GM19324 (cell line): ENCODE data around the gene DYRK1B.
"Not testable (repeated sequence)": the region's sequence is repeated elsewhere in the genome, so short reads cannot be mapped to it uniquely, and the experiment has no call there.

Experiments
- ATAC-seq: cut with Tn5 transposase; IDR thresholded peaks from one replicate; pipeline ENCODE4 v1.9.1; 2021; ENCODE audit warnings: mild to moderate bottlenecking, moderate library complexity; ENCODE audit not compliant: unreplicated experiment, low FRiP score

DYRK1B gene

DNA sequence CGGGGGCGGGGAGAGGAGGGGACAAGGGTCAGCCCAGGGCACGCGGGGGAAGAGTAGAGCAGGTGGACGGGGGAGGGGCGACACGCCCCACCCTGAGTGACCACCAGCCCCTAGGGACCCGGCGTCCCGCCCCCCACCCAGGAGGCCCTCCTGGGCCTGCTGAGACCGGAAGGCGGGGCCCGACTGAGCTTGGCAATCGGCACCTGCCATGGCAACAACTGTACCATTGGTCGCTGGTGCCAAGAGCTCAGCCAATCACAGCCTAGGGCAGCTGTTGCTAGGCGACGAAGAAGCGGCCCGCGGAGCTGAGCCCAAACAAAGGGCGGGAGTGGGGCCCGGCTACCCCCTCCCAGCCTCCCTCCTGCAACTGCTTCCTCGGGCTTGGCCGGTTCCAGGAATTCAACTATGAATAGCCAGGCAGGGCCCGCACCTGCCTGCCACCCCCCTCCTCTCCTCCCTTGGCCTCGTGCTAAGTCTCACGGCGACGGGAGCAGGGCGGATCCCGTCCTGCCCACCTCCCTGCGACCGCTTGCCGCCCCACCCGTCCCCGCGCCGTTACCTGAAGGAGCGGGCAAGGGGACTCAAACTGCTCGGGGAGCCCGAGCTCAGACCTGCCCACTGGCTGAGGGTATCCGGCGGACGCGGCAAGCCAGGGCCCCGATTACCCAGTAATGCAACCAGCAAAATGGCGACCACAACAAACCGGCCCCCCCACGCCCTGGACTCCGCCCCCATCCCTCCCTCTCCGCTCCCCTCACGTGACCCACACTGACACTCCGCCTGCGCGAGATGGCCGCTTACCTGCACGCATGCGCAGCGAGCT lies at the start of gene DYRK1B:
DYRK1B (minus strand) TSS at position 699 of the 823 bp plus-strand sequence. CDS start 2,295 bp downstream, outside the sequence.
- ATAC-seq: peak; percentile 88

DNA sequence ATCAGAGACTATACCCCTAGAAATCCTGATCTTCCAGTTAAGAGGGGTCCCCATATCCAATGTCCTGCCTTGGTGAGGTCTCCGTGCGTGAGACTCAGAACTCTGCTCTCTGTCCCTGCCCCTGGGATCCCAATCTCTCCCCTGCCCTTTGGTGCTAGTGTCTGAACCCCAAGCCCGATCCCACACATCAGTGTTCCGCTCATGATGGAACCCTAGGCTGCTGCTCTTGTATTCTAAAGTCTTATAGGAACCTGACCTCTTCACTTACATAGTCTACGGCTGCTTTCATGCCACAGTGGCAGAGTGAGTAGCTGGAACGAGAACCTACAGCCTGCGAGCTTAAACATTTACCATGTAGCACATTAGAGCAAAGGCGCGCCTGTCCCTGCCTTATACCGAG lies 48.7 kb upstream of the DYRK1B start:
- not testable (repeated sequence) for ATAC-seq

DNA sequence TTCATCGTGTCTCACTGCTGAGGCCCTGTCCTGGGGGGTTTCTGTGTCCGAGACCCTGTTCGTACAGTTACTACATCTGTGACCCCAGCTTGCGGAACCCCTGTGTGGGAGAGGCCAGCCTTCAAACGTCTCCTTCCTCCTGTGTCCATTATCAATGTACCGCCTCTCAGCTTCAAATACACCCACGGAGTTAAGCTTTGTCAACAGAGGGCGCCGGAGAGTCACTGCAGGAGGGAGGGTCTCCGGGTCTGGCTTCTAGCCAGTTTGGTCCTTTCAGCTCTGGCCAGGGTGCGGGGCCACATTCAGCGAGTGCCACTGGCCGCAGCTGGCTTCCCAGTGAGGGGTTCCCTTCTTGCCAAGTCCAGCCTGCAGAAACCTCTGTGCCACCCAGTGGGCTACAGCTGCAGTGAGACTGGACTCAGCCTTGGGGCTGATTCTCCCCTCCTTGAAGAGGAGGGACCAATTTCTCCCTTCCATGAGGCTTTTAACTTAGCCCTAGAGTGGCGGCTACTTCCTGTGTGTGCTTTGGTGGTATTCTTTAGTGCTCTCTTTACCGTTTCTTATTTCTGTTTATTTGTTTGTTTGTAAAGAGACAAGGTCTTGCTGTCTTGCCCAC lies 47.6 kb upstream of the DYRK1B start:
- not testable (repeated sequence) for ATAC-seq

DNA sequence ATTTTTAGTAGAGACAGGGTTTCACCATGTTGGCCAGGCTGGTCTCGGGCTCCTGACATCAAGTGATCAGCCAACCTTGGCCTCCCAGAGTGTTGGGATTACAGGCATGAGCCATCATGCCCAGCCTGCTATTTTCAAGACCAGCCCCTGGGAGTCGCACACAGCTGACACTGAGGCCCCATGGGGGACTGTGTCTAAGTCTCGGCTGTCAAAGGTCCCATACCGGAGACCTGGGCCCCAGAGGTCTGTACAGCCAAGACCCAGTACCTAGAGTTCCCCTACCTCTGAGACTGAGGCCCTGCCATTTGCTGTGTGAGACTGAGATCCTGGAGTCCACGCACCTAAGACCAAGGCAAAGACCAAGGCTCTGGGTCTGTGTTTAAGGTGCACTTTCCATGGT lies 46.3 kb upstream of the DYRK1B start:
- not testable (repeated sequence) for ATAC-seq

DNA sequence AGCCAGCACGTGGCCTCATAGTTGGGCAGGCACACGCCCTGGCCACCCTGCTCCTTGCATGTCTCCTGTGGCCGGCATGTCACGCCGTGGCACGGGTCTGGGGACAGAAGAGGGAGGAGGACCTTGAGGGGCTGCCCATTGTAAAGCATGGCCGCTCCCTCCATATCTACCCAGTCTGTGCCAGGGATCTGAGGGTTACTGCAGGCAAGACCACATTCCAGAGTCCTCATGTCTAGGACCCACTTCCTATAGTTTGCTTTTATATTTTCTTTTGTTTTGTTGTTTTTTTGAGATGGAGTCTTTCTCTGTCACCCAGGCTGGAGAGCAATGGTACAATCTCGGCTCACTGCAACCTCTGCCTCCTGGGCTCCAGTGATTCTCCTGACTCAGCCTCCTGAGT lies 45.8 kb upstream of the DYRK1B start:
- not testable (repeated sequence) for ATAC-seq

DNA sequence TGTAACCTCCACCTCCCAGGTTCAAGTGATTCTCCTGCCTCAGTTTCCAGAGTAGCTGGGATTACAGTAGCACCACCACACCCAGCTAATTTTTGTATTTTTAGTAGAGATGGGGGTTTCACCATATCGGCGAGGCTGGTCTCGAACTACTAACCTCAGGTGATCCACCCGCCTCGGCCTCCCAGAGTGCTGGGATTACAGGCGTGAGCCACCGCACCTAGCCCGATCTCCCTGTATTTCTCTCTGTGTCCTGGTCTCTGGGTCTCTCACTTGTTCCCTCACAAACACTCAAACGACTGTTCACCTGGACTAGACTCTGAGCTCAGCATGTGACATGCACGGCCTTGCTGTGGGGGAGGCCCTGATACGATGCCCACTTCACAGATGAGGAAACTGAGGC lies 44.9 kb upstream of the DYRK1B start:
- ATAC-seq: not testable (repeated sequence)

DNA sequence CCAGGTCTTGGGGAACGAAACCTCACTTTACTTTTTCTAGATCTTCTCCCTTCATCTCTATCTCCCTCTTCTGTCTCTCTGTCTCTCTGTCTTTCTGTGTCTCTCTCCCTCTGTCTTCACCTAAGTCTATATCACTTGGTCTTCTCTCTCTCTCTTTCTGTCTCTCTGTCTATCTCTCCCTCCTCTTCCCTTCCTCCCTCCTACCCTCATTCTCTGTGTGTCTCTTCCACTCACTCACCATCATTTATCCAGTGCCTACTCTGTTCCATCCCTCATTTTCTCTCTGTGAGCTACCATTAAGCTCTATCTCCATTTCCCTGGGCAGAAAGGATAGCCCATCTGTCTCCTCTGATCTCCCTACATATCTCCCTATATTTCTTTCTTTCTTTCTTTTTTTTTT lies 44.4 kb upstream of the DYRK1B start:
- ATAC-seq: no peak

DNA sequence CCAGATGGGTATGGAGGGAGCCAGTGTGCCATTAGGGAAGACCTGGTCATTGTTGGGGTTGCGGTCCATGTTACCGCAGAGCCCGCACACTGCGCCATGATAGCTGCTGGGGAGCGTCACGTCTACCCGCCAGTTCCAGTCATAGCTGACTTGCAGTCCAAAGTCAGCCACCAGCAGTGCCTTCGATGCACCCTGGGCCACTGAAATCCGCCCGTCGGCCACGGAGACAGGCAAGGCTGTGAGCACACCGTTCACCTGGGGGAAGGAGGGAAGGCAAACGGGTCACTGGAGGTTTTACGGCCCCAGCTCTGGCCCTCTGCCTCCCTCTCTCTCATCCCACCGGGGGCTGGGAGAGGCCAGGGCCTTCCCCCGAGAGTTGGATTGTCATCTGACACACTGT lies 44.0 kb upstream of the DYRK1B start:
- not testable (repeated sequence) for ATAC-seq

DNA sequence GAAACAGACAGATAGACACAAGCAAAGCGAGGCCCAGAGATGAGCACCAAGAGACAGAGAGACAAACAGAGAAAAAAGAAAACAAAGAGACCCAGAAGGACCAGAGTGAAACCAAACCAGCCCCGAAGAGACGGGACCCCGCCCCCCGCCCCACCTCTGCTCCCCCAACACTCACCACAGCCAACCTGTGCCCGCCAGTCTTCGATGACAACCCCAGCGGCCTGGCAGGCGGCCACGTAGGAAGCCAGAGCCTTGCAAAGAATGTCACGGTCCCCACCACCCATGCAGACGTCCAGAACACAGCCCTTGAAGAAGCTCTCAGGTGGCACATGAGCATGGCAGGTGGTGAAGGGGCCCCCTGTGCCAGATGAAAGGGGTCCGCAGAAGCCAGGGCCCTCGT lies 43.5 kb upstream of the DYRK1B start:
- not testable (repeated sequence) for ATAC-seq

DNA sequence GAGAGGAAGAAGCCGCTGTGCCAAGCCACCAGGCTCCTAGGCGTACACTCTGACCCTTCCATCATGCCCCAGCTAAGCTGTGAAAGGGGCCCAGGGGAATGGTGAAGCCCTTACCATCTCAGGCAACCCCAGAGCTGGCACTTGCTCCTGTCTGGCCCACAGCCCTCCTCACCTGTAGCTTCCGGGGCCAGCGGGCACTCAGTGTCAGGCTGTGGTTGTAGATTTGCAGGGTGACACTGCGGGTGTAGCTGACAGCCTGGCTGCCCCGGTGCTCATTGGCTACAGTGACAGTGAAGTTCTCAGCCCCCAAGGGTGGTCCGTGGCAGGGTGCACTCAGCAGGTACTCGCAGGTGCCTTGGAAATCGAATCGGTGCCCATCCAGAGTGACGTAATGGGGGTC lies 42.5 kb upstream of the DYRK1B start:
- ATAC-seq: not testable (repeated sequence)

DNA sequence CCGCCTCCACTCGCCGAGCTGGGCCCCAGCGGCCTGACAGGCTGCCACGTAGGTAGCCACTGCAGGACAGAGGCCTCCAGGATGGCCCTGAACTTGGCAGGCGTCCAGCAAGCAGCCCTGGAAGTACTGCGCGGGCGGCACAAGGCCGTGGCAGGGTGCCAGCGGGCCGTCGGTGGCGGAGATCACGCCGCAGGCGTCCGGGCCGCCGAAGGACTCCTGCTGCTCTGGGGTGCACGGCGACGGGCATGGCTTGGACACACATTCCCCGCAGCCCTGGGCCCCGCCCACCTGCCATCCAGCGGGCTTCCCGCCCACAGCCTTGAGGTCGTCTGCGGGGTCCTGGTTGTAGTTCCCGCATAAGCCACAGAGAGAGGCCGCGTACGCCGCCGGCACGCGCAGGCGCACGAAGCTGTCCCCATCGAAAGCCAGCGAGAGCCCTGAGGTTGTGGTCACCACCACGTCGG lies 41.5 kb upstream of the DYRK1B start:
- not testable (repeated sequence) for ATAC-seq

DNA sequence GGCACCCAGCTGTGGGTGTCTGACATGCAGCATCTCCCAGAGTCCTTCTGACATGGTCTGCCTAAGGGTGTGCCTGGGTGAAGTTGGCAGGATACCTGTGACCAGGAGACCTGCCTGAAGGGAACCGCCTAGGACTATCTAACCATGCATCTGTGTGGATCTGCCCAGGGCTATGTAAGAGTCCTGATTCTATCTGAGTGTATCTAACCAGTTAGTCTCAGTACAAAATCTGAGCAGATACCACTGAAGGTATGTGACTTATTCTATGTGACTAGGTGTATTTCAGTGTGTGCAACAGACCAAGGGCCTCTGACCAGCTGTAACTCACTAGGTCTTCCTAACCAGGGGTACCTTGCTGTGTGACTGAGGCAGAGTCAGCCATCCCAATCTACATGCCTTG lies 40.4 kb upstream of the DYRK1B start:
- ATAC-seq: no peak

DNA sequence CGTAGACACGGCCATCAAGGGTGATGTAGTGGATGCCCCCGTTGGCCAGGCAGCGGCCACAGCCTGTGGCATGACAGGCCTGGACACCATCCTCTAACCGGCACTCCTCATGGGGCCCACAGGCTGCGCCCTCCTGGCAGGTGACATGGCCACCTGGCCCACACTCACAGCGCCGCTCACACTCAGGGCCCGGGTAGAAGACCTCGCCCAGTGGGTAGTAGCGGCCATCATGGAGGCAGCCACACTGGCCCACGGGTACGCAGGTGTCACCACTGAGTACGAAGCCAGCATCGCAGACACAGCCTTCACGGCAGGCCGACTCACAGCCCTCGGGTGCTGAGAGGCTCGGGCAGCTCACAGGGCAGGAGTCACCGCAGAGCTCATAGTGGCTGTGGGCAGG lies 39.4 kb upstream of the DYRK1B start:
- ATAC-seq: no peak

DNA sequence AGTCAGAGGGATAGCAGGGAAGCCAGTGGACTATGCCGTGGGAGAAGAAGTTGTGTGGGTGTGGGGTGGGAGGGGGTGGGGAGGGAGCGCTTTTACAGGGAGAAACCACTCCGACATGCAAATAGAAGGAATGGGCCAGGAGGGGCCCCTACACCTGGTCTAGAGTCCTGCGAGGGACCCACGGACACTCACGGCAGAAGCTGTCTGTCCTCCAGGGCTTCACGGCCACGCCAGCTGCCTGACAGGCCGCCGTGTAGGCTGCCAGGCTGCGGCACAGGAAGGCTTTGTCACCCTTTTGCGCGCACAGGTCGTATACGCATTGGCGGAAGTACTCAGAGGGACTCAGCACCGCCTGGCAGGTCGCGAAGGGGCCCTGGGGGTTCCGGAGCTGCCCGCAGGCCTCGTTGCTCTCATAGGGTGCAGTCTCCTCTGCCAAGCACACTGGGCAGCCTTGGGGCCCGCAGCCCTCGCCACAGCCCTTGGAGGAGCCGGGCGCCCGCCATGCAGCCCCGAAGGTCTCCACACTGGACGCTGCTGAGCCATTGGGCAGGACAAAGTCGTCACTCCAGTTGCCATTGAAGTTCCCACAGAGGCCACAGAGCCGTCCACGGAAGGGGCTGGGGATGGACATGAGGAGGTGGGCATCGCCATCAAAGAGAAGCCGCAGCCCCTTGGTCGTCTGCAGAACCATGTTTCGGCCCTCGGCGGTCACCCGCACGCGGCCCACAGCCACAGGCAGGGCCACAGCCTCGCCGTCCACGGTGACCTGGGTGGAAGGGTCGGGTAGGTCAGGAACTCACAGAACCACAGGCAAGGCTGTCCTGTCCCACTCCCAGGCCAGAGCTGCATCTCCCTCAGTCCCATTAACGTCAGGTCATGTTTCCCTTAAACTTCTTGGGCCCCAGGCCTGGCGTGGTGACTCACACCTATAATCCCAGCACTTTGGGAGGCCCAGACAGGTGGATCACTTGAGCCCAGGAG lies 38.2 kb upstream of the DYRK1B start:
- ATAC-seq: no peak

DNA sequence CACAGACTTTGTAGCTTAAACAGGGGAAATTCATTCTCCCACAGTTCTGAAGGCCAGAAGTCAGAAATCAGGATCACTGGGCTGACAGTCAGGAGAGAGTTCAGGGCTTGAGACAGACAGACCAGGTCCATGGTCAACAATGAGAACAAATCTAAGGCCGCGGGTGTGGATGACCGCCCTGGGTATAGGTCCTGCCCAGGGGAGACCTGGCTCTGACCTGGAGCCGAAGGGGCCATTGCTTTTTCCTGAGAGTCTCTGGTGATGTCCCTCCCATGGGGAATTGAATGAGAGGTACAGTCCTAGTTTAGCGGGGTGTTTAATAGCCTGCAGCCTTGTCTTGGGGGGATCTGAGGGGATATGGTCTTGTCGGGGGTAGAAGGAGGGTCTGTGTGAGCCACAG lies 37.4 kb upstream of the DYRK1B start:
- ATAC-seq: no peak

DNA sequence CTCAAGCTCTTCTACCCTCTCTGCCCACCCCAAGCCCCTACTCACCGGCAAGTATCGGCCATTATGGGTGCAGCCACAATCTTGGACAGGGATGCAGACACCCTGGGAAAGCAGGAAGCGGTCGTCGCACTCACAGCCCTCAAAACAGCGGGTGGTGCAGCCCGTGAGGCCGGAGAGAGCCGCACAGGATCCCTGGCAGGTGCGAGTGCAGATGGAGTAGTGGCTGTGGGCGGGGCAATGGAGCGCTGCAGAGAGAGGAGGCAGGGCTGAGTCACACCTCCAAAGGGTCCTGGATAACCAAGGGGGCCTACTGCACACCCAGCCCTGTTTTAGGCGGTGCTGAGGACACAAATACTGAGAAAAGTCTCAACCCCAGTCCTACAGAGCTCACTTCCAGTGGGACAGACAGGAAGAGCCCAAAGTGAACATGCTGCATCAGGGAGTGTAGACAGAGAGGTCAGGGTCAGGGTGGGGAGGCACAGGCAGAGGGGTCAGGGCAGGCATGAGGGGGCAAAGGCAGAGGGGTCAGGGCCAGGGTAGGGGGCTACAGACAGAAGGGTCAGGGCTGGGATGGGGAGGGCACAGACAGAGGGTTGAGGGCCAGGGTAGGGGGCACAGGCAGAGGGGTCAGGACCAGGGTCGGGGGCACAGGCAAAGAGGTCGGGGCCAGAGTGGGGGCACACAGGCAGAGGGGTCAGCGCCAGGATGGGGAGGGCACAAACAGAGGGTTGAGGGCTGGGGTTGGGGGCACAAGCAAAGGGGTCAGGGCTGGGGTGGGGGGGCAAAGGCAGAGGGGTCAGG lies 36.4 kb upstream of the DYRK1B start:
- no peak for ATAC-seq

DNA sequence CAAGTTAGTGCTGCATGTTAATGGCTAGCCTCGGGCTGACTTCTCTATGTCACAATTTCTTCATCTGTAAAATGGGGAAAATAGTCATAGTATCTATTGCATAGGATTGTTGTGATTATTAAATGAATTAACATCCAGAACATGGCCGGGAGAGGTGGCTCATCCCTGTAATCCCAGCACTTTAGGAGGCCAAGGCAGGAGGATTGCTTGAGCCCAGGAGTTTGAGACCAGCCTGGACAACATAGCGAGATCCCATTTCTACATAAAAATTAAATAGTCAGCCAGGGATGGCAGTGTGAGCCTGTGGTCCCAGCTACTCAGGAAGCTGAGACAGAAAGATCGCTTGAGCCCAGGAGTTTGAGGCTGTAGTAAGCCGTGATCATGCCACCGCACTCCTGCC lies 34.0 kb upstream of the DYRK1B start:
- ATAC-seq: no peak

DNA sequence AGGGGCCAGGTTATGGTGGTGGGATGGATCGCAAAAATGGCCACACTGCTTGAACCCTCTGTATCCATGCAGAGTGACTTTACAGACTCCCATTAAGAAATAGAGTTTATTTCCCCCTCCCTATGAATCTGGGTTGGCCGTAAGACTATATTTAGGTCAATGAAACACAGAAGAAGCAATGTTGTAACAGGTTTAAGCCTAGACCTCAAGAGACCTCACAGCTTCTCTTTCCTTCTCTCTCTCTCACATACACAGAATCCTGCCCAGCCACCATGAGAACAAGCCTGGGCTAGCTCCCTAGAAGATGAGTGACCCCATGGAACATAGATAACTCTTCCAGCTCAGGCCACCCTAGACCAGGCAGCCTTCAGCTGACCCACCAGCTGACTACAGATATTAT lies 33.2 kb upstream of the DYRK1B start:
- ATAC-seq: no peak

DNA sequence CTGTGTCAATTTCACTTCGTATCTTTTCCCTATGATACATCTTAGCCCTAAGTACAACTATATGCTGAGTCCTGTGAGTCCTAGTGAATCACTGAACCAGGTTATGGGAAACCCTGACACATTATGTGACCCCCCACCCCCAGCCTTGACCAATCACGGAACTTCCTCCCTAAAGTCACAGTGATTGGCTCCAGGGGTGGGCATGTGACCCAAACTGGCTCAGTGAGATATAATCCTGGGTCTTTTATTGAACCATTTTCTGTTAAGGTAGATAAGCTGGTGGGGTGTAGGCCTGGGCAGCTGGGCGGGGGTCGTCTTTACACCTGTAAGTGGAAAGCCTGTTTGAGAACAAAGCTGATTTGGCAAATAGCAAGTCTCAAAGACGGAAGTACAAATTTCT lies 32.0 kb upstream of the DYRK1B start:
- ATAC-seq: no peak

DNA sequence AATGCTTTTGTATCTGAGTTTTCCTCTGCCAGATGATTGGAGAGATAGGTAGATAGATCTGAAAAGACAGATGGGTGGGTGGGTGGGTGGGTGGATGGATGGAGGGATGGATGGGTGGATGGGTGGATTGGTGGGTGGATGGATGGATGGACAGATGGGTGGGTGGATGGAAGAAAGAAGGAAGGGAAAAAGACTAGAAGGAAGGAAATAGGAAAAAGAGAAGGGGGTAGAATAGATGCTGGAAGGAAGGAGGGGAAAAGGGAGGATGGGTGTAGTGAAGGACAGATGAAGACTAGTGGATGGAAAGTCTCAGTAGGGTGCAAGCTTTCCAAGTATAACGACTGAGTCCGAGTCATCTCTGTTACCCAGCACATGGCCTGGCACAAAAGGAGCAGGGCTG lies 31.2 kb upstream of the DYRK1B start:
- ATAC-seq: no peak
